Choroid plexus epithelial cell (primary cell): ENCODE data around the gene PITPNM3.

Experiments used
- DNase-seq: peaks from one replicate; pipeline ENCODE4 v3.0.0-alpha.2; 2010; ENCODE audit warnings: low read depth
- H3K4me3 ChIP-seq: 2 replicates; pipeline ENCODE4 v1.5.1; 2011; ENCODE audit warnings: low read depth, mild to moderate bottlenecking, control low read depth, low read length, moderate library complexity
- TF ChIP-seq, protein P1 (sequence below): conservative IDR thresholded peaks from 2 replicates; pipeline ENCODE4 v1.5.1; 2011; ENCODE audit warnings: low read depth, mild to moderate bottlenecking, control low read depth, inconsistent platforms, low read length, moderate library complexity

The PITPNM3 gene

GRCh38 chr17:6546069-6546718 is 10.2 kb downstream of the PITPNM3 start:
- DNase-seq: peak; percentile 72
- TF ChIP-seq, protein P1, sequence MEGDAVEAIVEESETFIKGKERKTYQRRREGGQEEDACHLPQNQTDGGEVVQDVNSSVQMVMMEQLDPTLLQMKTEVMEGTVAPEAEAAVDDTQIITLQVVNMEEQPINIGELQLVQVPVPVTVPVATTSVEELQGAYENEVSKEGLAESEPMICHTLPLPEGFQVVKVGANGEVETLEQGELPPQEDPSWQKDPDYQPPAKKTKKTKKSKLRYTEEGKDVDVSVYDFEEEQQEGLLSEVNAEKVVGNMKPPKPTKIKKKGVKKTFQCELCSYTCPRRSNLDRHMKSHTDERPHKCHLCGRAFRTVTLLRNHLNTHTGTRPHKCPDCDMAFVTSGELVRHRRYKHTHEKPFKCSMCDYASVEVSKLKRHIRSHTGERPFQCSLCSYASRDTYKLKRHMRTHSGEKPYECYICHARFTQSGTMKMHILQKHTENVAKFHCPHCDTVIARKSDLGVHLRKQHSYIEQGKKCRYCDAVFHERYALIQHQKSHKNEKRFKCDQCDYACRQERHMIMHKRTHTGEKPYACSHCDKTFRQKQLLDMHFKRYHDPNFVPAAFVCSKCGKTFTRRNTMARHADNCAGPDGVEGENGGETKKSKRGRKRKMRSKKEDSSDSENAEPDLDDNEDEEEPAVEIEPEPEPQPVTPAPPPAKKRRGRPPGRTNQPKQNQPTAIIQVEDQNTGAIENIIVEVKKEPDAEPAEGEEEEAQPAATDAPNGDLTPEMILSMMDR: no peak
- H3K4me3 ChIP-seq: no peak overlapping the region

DNA sequence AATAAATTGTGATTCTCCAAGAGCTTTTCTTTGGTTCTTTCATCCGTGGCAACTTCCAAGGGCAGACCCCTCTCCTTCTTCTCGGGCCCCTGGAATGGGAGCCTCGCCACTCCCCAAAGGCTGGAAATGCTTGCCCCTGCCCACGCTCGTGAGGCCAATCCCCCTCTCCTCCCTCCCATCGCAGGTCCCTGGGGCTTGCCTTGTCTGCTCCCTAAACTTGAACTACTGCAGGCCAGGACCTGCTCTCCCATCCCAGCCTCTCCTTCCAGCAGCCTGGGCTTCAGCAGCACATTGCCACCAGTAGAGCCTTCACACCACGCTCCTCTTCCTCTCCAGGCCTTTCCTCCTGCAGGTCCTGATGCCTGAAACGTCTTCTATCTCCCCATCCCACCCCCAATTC is 11.1 kb downstream of the PITPNM3 start:
- TF ChIP-seq, protein P1: no peak
- no peak overlapping the region for H3K4me3 ChIP-seq
- no peak for DNase-seq

GRCh38 chr17:6544011-6544370 is 12.4 kb downstream of the PITPNM3 start:
- TF ChIP-seq, protein P1: no peak
- H3K4me3 ChIP-seq: no peak overlapping the region
- no peak for DNase-seq

GRCh38 chr17:6543079-6544010 is 13.0 kb downstream of the PITPNM3 start:
- no peak for DNase-seq
- TF ChIP-seq, protein P1: no peak
- H3K4me3 ChIP-seq: no peak overlapping the region

GRCh38 chr17:6542577-6542976 is 13.8 kb downstream of the PITPNM3 start:
- no peak overlapping the region for H3K4me3 ChIP-seq
- no peak for DNase-seq
- TF ChIP-seq, protein P1: no peak

DNA sequence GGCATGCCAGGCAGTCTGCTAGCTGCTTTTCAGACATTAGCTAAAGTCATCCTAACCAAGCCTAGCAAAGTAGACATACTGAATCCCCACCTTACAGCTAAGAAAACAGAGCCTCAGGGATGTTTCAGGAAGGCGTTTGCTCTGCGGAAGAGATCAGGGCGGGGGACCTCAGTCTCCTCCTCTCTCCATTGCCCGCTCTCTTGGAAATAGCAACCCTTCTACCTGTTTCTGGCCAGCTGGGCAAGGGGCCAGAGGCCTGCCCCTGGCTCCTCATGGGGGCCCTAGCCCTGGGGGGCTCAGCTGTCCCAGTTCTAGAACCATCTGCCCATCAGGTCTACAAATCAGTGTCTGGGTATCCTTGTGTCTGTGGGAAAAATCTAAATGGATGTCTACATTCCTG is 14.5 kb downstream of the PITPNM3 start:
- no peak for DNase-seq
- no peak overlapping the region for H3K4me3 ChIP-seq
- TF ChIP-seq, protein P1: no peak
